HPDE6-E6E7 (cell line): ENCODE results near the gene THRSP.
"Not testable (repeated sequence)": the region's sequence is repeated elsewhere in the genome, so short reads cannot be mapped to it uniquely, and the experiment has no call there.

ENCODE experiments used
- DNase-seq: peaks from one replicate; pipeline ENCODE4 v3.0.0; 2011; ENCODE audit warnings: missing footprints; ENCODE audit errors: extremely low spot score

THRSP gene, protein sequence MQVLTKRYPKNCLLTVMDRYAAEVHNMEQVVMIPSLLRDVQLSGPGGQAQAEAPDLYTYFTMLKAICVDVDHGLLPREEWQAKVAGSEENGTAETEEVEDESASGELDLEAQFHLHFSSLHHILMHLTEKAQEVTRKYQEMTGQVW

DNA sequence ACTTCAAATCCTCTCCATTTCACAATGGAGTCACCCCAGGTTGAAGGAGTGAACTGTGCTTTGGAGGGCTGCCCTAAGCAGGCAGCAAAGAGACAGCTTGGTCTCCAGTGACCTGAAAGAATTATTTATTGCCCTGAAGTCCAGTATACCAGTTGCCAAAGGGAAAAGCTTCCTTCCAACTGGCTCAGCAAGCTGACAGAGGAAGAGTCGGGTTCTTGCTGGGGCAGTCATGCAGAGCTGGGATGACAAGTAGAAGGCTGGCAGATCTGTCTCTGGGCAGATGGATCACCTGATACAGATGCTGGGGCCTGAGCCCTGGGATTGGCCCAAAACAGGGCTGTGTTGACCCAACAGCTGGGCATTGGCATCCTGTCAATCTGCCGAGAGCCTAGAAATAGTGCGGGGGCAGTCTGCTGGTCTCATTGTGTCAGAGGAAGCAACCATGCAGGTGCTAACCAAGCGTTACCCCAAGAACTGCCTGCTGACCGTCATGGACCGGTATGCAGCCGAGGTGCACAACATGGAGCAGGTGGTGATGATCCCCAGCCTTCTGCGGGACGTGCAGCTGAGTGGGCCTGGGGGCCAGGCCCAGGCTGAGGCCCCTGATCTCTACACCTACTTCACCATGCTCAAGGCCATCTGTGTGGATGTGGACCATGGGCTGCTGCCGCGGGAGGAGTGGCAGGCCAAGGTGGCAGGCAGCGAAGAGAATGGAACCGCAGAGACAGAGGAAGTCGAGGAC lies at the start of gene THRSP:
THRSP (plus strand) TSS at position 422 of the 742 bp plus-strand sequence; CDS start at position 443, 21 bp downstream.
- no peak for DNase-seq

DNA sequence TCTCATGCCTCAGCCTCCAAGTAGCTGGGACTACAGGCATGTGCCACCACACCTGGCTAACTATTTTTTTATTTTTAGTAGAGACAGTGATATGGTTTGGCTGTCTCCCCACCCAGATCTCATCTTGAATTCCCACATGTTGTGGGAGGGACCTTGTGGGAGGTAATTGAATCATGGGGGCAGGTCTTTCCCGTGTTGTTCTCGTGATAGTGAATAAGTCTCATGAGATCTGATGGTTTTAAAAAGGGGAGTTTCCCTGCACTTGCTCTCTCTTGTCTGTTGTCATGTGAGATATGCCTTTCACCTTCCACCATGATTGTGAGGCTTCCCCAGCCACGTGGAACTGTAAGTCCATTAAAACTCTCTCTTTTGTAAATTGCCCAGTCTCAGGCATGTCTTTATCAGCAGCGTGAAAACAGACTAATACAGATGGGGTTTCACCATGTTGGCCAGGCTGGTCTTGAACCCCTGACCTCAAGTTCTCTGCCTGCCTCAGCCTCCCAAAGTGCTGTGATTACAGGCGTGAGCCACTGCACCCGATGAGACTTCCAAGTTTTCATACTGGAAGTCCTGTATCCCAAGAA lies 48.6 kb upstream of the THRSP start:
- DNase-seq = not testable (repeated sequence)

DNA sequence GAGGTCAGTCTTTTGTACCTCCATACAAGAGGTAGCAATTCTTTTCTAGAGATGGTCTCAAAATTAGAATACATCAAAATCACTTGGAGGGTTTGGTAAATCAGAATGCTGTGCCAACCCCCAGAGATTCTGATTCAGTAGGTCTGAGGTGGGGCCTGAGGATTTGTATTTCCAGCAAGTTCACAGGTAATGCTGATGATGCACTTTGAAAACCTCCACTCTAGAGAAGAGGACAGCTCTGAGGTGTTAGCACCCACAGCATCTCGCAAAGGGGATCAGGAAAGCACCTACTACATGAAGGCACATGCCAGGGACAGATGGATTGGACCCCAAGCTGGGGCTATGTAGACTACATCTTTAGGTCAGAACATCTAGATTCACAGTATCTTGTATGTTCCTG lies 47.8 kb upstream of the THRSP start:
- no peak for DNase-seq

DNA sequence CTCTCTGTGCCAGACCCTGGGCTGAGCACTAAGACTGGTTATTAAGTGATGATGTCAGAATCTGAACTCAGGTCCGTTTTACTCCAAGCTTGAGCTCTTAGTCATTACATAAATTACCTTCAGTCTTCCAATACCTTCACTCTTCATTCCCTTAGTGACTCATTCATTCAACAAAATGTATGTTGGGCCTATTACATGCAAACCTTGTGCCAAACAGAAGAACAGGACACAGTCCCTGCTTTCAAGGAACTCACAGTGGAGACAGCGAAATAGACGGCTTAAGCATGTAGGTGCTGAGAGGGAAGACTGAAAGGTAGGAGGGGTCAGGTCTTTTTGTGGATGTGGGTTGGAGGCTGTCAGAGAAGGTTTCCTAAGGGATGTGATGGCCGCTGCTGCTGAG lies 43.9 kb upstream of the THRSP start:
- DNase-seq = no peak

DNA sequence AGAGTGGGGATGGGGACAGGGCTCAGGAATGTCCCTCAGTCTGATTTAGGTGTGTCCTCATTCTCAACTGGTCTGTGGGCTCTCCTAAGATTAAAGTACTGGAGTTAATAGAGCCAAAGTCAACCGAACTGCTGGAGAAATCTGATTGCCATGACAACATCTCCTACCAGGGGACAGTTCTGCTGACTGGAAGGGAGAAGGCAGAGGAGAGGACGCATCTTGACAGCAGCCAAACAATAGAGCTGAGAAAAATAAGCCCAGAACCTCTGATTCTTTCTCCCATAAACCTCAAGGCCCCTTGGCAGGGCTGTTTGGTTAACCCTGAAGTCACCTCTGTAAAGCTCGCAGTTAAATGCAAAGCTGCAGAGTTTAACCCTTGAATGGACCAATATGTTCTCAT lies 43.4 kb upstream of the THRSP start:
- no peak for DNase-seq

DNA sequence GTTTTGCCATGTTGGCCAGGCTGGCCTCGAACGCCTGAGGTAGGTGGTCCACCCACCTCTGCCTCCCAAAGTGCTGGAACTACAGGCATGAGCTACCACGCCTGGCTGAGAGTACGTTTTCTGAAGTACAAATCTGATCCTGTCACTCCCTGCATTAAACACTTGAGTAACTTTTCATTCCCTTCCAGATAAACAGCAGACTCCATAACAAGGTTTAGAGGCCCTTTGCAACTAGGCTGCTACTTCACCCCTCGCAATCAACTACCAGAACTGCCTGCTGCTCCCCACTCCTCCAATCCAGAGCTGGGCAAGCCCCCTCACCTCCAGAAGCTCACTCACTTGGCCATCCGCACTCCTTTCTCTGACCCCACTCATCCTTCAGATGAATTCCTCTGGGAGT lies 42.0 kb upstream of the THRSP start:
- DNase-seq = no peak

DNA sequence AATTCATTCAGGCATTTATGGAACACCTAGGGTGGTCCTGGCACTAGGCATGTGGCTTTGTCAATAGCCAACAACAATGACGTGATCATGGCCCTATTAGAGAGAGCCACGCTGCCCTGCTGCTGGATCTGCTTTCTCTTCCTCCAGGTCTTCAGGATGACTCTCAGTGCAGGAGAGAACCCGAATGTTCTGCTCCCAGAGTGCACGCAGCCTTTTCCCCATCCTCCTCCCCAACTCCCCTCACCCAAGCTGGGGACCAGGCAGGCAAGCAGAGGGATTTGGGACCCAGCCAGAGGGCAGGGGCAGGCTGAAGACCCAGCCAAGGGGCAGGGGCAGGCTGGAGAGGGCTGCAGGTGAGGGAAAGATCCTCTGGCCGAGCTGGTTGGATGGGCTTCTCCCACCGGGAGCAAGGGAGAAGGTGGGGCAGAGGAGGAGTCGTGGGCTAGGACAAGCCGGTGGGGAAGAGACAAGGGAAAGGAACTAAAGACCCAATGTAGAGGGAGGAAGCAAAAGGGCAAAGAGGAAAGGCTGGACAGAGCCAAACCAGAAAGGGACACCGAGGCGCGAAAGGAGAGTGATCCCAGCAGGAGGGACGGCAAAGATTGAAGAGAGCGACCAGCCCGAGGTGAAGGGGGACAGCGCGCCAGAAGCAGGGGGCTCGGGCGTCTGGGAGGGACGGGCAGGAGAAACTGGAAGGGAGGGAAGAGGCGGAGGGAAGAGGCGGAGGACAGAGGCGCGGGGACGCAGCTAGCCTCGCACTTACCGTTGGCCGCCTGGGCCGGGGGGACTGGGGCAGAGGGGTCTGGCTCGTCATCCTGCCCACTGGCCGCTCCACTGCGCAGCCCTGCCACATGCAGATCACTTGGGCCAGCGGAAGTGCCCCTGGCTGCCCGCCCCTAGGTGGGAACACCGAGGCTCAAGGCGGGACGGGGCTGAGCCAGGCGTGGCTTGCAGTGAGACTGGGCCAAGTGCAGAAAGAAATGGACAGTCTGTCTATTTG lies 41.0 kb upstream of the THRSP start, which contains the start of gene KCTD14:
KCTD14 (minus strand) TSS at position 880 of the 1,000 bp plus-strand sequence; CDS start at position 853, 27 bp downstream.
- peak; percentile 56 for DNase-seq

DNA sequence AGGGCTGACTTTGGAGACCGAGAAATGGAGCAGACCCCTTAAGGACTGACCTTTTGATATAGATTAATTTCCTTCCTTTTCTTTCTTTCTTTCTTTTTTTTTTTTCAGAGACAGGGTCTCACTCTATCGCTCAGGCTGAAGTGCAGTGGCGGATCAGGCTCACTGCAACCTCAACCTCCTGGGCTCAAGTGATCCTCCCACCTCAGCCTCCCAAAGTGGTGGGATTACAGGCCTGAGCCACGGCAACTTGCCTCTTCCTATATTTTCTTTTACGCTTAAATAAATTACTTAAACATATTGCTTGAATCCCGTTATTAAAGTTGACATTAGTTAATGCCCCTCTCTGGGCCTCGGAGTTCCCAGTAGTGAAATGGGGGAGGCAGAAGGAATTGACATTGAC lies 40.2 kb upstream of the THRSP start:
- no peak for DNase-seq

DNA sequence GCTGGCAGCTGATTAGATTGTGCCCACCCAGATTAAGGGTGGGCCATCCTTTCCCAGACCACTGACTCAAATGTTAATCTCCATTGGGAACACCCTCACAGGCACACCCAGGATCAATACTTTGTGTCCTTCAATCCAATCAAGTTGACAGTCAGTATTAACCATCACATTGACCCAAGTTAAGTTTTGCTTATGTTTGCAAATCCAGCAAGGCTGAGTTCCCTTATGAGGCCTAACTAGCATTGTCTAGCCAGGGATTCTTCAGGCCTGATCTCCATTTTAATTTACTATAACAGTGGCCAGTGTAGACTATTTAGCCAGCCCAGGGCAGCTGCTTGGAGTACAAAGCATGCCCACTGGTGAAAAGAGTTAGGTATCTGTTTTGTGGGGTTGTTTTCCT lies 38.3 kb upstream of the THRSP start:
- DNase-seq = no peak

DNA sequence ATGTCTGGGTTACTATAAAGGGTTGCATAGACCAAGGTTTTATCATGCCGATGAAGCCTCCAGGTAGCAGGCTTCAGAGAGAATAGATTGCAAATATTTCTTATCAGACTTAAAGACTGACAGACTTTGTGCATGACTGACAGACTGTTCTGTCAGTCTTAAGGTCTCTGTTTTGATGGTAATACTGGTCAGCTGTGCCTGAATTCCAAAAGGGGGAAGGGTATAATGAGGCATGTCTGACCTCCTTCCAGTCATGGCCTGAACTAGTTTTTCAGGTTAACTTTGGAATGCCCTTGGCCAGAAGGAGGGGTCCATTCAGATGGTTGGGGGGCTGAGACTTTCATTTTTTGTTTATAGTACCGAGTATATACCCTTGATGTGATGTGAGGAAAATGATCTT lies 35.9 kb upstream of the THRSP start:
- no peak for DNase-seq

DNA sequence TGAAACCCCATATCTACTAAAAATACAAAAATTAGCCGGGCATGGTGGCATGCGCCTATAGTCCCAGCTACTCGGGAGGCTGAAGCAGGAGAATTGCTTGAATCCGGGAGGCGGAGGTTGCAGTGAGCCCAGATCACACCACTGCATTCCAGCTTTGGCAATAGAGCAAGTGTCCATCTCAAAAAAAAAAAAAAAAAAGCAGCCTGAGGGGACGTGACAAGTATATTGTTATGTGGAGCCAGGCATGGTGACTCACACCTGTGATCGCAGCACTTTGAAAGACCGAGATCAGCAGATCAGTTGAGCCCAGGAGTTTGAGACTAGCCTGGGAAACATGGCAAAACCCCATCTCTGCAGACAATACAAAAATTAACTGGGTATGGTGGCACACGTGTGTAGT lies 35.2 kb upstream of the THRSP start:
- DNase-seq = not testable (repeated sequence)

DNA sequence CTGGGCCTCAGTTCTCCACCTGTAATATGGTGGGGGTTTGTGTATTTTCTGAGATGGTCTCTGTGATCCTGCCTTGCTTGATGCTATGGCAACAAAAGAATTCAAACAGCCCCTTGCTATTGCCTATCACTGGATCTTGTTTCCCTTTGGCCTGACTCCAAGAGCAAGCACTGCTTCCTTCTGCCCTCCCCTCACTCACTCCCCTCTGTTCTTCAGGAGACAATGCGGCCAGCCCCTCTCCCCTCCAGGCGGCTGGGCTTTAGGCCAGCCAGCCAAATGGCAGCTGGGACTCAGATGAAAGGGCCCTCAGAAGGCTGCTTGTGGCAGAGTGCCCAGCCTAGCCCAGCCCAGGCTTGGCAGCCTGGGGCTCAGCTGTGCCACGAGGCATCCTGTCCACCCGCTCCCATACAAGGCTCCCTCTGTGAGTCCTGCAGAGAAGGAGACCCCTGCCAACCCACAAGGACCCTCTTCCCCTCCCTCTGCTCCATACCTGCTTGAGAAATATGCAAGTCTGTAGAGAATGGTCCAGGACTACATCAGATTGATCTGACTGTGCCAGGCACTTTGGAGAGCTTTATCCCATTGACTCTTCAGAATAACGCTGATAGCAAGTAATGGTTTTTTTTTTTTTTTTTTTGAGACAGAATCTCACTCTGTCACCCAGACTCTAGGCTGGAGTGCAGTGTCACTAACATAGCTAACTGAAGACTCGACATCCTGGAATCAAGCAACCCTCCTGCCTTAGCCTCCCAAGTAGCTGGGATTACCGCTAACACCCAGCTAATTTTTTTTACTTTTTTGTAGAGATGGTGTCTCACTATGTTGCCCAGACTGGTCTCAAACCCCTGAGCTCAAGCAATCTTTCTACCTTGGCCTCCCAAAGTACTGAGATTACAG lies 33.0 kb upstream of the THRSP start:
- no peak for DNase-seq

DNA sequence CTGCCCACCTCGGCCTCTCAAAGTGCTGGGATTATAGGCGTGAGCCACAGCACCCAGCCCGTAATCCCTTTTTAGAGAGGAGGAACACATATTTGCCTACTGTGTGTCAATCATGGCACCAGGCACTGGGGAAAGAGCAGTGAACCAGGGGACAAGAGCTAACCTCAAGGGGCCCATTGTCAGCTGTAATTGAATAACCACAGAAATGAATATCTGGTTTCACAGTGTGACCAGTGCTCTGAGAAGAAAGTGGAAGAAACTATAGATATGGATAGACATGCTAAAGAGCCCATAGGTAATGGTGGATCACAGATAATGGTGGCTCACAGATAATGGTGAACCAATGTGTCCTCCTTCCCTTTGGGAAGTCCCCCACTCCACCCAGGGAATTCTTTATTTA lies 32.0 kb upstream of the THRSP start:
- no peak for DNase-seq

DNA sequence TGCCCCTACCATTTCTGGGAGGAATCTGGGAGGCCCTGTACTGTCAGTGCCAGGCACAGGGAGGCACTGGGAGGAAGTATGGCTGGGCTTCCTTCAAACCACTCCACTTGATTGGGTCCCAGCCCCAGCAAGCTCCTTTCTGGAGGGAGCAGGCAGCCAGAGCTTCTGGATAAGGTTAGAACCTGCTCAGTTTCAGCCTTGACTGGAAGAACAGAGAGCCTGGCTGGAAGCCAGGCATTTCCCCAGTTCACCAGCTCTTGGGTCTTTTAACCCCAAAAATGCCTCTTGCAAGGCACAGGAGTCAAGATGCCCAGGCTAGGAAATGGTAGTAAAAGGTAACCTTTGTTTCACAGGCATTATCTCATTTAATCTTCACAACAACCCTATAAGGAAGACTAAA lies 31.6 kb upstream of the THRSP start:
- no peak for DNase-seq

DNA sequence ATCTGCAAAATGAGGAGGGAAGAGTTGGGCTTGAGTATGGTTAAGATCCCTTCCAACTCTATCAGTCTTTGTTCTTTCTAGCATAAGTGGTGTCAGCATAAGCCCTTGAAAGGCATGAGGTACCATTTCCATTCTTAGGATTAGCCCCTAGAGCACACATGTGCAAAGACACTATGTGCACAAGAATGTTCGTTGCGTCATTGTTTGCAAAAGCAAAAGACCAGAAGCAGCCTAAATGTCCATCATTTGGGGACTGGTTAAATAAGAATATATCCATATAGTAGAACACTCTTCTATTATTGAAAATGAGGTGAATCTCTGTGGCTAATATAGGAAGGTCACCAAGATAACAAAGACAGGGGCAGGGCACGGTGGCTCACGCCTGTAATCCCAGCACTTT lies 30.6 kb upstream of the THRSP start:
- DNase-seq = no peak

DNA sequence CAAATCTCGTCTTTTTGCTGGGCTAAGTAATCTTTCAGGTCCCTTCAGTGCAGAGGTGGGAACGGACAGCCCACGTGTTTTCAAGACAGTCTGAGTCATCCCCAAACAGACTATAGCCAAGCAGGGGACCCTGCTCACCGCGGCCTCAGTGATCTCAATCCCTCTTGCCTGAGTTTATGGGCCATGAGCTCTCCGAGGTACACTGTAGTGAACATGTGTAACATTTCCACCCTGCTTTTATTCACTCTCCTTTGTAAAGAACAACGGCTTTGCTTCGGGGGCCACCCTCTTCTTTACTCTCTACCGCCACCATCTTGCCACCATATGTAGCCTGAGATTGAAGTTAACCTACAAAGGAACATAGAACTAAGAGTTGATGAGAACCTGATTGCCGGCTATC lies 29.0 kb upstream of the THRSP start:
- DNase-seq = no peak

DNA sequence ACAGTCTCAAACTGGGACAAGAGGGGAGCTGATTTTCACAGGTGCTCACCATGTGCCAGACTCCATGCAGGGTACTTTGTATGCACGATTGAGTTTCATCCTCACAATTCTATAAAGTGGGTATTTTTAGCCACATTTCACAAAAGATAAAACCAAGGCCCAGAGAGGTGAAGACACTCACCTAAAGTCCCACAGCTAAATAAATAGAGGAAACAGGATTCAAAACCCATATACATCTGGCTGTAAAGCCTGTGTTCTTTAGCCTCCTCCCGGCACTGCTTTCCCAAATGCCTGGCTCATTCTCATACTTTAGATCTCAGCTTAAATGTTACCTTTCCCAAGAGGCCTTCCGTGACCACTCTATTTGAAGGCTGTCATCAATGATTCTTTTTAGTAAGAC lies 27.3 kb upstream of the THRSP start:
- no peak for DNase-seq

DNA sequence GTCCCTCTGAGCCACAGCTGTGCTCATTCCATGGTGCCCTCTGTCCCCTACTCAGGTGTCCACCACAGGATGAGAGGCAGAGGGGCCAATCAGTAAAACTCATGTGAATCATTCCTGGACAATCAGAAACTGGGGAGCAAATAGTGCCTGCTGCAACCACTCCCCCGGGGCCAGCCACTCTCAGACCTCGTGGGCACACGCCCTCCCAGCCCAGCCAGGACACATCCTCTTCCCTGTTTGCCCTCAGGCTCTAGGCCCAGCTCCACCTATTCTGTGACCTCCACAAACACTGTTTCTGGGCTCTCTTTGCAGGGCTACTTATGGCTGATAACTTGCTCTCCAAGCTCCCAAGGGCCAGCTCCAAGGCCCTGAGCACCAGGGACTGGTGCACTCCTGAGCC lies 26.6 kb upstream of the THRSP start:
- DNase-seq = no peak

DNA sequence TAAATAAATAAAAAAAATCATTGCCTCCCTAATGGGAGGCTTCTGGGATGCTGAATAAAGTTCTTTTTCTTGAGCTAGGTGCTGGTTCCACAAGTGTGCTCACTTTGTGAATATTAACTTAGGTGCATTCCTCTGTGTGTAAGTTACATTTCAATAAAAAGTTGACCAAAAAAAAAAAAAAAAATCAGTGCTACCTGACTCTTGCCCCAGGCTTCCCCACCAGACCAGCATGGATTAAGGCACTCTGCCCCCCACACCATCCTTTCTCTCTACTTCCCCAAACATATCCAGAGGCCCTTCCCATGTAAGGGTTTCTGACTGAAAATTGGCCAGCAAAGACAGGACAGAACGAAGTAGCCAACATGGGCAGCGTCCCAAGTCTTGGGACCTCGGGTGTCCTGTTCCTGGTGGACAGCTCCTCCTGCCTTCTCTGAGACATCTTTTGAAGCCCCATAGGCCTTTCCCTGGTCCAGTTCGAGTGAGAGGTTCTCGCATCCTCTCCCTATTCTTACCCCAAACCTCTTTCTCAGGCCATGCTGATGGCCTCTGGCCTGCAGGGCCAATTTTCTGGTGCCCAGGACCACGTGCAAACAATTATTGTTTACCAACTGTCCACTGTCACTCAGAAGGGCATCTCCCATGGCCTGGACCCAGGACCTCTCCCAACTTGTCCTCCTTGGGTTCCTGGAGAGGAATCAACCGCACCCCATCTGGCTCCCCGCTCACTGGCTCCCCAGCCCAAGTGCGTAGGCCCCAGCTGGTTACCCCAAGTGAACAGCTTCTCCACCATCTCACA lies 25.6 kb upstream of the THRSP start:
- no peak for DNase-seq

DNA sequence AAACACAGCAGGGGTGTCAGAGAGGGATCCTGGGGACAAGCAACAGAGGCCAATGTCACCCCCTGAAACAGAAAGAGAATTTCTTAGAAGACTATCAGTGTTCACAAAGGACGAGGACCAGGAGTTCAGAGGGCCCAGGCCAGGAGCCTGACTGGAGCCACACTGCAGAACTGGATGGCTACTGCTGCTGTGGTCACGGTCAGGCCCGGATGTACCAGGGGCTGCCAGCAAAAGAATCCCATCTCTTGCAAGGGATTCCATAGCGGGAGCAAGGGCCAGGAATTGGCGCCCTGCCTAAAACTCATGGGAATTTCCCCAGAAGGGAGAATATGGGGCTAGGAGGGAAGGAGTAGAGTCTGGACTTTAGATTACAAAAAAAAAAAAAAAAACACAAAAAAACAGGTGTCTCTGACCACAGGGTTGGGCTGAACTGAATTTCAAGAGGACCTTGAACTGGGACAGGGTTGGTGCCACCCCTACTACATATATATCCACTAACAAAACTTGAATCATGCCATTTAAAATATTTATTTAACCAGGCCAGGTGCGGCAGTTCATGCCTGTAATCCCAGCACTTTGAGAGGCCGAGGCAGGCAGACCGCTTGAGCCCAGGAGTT lies 24.9 kb upstream of the THRSP start:
- DNase-seq = no peak
